ENCODE measurements around the gene CDC42EP1.
A peak's percentile ranks its signal among the peaks of the same experiment; 100 is the strongest.

Gene CDC42EP1

DNA sequence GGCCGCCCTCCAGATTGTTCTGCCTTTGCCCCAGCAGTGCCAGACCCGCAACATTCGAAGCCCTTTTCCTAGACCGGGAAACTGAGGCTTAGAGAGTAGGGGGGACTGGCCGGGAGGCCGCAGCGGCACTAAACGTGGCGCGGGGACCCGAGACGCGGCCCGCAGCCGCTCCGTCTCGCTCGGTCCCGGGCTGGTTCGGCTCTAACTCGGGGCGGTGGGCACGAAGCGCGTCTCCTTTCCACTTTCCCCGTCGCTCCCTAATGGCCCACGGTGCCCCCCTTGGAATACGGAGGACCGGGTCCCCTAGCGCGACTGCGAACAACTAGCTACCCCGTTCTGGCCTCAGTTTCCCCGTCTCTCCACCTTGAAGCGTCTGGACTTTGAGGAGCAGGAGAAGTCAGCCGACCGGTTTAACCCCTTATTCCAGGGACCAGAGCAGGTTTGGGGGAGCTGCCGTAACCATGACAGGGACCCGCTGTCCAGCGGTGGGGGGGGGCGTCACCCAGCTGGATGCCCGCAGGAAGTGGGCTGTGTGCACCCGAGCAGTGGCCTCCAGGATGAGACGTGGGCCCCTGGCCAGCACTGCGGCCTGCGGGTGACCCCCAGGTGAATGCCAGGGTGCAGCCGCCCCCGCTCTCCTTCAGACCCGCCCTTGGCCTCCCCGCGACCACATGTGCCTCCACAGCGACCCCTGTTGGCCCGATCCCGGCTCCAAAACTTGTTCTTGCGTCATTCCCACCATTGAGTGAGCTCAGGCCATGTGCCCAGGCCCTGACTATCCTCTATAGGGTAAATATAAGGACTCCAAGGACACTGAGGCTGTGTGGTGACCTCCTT lies 1.1 kb downstream of the CDC42EP1 start:
- DNase-seq, result no peak

- no peak for DNase-seq
Observed at GRCh38 chr22:37562049-37562875, 2.0 kb downstream of the CDC42EP1 start.

DNA sequence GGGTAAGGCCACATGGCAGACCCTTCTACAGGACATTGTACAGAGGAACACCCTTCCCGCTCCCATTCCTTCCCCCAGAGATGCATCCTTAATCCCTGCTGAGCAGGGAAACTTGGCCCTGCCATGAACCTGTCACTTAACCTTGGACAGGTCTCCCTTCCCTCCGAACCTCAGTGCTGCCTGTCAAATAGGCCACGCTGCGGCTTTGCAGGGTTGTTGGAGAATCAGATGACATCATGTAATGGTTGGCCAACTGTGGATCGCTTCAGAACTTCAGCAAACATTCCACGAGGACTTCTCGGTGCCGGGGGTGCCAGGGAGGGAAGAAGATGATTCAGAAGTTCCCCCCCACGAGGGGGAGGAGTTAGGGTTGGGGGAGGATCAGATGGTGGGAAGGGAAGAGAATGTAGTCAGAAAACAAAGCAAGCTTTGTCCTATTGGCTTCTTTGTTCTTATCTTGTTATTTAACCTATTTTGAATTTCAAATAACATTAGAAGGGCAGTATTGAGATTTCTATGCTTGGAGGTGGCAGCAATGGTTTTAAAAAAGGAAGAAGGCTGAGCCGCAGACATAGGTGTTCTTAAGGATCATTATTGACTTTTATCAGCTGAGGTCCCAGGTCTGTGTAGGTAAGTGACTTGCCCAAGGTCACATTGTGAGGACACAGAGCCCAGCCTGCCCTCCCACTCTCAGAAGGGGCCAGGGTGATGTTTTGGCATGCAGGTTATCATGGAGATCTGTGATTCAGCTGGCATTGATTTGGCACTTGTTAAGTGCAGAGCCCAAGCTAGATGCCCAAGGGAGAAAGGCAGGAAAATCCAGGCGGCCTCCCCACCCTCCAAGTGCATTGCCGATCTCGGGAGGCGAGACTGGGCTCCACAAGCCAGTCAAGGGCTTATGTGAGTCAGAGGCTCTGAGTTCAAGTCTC lies 3.1 kb downstream of the CDC42EP1 start:
- no peak for DNase-seq

DNA sequence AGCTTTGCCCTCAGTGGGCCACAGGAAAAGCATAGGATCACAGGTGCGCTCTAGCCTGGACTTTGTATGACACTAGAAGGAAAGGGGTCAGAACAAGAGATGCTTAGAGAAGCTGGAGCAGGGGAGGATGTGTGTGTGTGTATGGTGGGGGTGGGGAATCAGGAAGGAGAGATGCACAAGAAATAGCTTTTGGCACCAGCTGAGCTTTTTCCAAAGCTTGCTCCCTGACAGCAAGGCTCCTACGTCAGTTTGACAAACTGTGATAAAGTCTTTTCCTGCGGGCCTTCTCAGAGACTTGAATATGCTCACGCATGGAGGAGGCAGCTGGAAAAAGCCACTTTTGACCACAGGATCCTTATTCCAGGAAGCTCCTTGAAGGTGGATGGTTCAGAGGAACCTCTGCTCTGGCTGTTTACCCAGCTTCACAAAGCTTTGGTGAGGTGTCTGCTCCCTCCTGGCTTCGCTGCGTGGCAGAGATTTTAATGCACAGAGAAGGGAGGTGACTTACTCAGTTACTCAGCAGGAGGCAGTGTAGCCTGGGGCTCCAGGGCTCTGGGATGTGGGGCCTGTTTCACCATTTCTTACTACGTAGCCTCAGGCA lies 3.9 kb downstream of the CDC42EP1 start:
- no peak for DNase-seq

DNA sequence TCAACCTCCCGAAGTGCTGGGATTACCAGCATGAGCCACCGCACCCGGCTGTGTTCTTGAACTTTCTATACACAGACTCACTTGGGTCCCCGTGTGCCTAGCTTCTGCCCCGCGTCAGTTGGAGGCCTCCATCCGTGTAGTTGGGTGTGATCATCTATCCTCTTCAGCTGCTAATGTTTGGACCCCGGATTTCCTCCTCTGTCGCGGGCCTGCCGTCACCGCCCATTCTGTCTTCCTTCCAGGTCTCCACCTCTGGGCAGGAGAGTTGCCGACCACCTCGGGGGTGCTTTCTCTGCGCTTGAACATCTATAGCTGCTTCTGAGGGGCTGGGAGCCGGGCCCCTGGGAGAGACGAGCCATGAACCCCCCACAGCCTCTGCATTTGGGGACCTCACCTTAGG lies 5.5 kb downstream of the CDC42EP1 start:
- DNase-seq, result no peak

- no peak for DNase-seq
Observed at GRCh38 chr22:37566329-37566837, 6.1 kb downstream of the CDC42EP1 start.

GRCh38 chr22:37566903-37567798 lies 6.9 kb downstream of the CDC42EP1 start:
- peak; percentile 80 for DNase-seq

DNA sequence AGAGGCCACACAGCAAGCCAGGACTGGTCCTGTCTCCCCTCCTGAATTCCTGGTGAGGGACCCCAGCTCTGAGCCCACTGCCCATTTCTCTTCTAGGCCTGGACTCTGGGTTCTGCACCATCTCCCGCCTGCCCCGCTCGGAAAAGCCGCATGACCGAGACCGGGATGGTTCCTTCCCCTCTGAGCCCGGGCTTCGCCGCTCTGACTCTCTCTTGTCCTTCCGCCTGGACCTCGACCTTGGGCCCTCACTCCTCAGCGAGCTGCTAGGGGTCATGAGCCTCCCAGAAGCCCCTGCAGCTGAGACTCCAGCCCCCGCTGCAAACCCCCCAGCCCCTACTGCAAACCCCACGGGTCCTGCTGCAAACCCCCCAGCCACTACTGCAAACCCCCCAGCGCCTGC lies 7.7 kb downstream of the CDC42EP1 start:
- DNase-seq, result no peak

GRCh38 chr22:37568448-37569008 lies 8.2 kb downstream of the CDC42EP1 start:
- no peak for DNase-seq

DNA sequence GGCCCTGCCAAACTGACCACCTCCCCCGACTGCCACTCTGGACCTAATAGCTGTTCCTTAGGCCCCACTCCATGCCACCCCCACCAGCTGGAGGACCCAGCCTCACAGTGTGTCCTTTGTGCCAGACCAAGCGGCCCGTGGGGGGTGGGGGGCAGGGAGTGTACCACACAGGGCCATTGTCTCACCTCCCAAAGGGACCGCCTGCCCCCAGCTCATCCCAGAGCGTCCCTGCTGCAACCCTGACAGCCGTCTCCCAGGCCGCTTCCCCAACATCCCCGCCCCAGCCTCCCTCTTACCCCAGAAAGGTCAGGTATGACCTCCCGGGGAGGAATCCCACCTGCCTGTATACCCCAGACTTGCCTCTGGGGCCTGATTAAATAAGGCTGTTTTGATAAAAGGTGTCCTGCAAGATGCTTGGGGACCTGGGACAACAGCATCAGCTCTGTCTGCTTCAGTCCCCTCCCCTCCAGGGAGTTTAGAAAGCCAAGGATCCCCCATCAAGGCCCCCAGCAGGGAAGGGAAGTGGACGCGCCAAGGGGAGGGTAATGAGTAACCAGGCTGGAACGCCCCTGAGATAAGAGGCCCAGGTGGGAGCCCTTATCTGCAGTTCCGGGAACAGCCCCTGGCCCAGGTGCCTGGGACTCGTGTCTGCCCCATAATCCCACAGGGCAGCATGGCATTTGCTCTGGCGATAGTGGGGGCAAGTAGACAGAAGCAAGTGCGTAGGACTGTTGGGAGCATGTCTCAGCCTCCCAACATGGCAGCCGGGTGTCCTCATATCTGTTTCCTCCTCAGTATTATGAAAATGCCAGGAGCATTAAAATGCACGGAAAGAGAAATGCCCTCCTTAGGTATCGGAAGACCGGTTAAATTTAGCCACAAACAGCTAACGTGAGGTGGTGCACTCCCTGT lies 9.0 kb downstream of the CDC42EP1 start:
- DNase-seq, result no peak

- DNase-seq, result no peak
Observed at GRCh38 chr22:37569921-37570660, 9.8 kb downstream of the CDC42EP1 start.

GRCh38 chr22:37570661-37570976 lies 10.3 kb downstream of the CDC42EP1 start:
- no peak for DNase-seq

- no peak for DNase-seq
Observed at GRCh38 chr22:37571258-37571991, 11.1 kb downstream of the CDC42EP1 start.

DNA sequence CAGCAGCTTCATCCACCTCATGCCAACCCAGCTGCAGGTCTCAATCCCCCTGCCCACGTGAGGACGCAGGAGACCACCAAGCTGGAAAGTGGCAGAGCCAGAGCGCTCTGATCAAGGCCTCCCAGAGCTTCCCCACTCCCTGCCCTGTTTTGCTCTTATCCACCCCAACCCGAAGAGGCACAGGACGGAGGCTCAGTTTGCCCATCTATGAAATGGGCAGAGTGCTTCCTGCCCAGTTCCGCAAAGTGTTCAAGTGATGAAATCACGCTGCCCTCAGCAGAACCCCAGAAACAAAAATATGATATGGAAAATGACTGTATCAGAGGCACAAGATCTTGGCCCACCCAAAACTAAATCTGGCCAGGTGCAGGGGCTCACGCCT lies 11.7 kb downstream of the CDC42EP1 start:
- no peak for DNase-seq

- DNase-seq, result no peak
Observed at GRCh38 chr22:37575490-37576003, 15.3 kb downstream of the CDC42EP1 start.

DNA sequence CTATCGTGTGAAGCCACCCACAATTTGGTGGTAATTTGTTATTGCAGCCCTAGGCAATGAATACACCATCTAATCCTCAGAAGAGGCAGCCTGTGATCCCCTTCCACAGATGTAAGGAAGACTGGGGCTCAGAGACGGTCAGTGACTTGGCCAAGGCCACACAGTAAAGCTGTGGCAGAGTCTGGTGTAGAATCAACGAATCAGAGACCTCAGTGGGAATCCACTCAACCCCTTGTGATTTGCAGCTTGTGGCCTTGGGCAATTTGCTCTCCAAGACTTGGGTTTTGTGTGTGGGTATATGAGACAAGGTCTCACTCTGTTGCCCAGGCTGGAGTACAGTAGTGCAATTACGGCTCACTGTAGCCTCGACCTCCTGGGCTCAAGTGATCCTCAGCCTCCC lies 17.7 kb downstream of the CDC42EP1 start:
- no peak for DNase-seq

DNA sequence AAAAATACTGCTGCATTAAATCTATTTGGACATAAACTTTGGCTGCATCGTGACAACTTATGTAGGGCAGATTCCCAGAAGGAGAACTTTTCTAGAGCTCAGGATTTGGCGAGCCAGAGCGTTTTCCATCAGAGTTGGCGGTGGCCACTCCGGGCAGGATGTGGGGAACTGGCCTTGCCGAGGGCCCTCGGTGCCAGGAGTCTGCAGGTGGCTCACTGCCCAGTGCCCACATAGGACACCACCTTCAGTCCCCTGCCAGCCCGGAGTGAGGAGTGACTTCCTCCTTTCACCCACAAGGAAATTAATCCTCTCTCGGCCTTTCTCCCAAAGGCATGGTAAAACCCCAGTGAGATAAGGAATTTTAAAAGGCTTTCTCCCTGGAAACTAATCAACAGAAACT lies 21.2 kb downstream of the CDC42EP1 start:
- no peak for DNase-seq

GRCh38 chr22:37582526-37582925 lies 22.2 kb downstream of the CDC42EP1 start:
- DNase-seq, result no peak

Data from GDM1 (cell line).